GM12892 (cell line): ENCODE results near the gene SUZ12.
A peak's percentile ranks its signal among the peaks of the same experiment; 100 is the strongest.
"Not testable (repeated sequence)": the region's sequence is repeated elsewhere in the genome, so short reads cannot be mapped to it uniquely, and the experiment has no call there.

Source experiments
- DNase-seq: peaks from one replicate; pipeline ENCODE4 v3.0.0; 2011; ENCODE audit not compliant: insufficient read length
- FAIRE-seq: peaks from 2 replicates; lab custom pipeline; 2011; peaks lifted over from hg19 to GRCh38; lab: Jason Lieb, UNC
- POLR2A ChIP-seq: IDR thresholded peaks from 2 replicates; pipeline ENCODE4 v1.6.1; 2011; ENCODE audit warnings: low read depth, low read length, control low read depth
- POLR2AphosphoS5 ChIP-seq: IDR thresholded peaks from 2 replicates; pipeline ENCODE4 v1.6.1; 2011; ENCODE audit warnings: low read depth, low read length, control low read depth
- TAF1 ChIP-seq: IDR thresholded peaks from 2 replicates; pipeline ENCODE4 v1.6.1; 2011; ENCODE audit warnings: low read depth, mild to moderate bottlenecking, control low read depth, low read length, borderline replicate concordance

Gene SUZ12

GRCh38 chr17:31918701-31919128 lies 18.1 kb upstream of the SUZ12 start:
- DNase-seq (no peak), FAIRE-seq (no peak)
- TF ChIP-seq POLR2A = no peak
- no peak for TF ChIP-seq TAF1
- no peak for TF ChIP-seq POLR2AphosphoS5

DNA sequence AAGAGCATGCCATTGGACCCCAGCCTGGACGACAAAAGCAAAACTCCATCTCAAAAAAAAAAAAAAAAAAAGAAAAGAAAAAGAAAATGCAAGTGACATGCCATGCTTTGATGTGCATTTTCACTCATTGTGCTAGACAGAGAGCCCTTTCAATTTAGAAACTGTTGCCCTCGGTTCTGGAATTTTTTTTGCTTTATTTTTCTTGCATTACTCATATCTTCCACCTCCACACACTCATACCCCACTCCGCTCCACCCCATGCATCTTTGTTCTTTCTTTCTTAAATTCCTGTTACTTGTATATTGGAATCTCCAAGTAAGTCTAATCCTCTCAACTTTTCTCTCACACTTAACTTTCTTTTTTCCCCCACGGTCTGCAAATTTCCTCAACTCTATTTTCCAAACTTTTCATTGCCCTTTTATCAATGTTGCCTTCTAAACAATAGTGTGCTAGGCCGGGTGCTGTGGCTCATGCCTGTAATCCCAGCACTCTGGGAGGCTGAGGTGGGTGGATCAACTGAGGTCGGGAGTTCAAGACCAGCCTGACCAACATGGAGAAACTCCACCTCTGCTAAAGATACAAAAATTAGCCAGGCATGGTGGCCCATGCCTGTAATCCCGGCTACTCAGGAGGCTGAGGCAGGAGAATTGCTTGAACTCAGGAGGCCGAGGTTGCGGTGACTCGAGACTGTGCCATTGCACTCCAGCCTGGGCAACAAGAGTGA lies 16.8 kb upstream of the SUZ12 start:
- no peak for FAIRE-seq
- TF ChIP-seq POLR2A (no peak), TAF1 (no peak), POLR2AphosphoS5 (no peak)
- no peak for DNase-seq

GRCh38 chr17:31926100-31926729 lies 10.6 kb upstream of the SUZ12 start:
- no peak for TF ChIP-seq POLR2A
- no peak for TF ChIP-seq POLR2AphosphoS5
- TF ChIP-seq TAF1 = no peak
- DNase-seq = no peak
- FAIRE-seq = no peak

- no peak for TF ChIP-seq TAF1
- no peak for TF ChIP-seq POLR2A
- no peak for TF ChIP-seq POLR2AphosphoS5
- FAIRE-seq = no peak
- DNase-seq = no peak
Measured at GRCh38 chr17:31931756-31932155, 5.1 kb upstream of the SUZ12 start.

DNA sequence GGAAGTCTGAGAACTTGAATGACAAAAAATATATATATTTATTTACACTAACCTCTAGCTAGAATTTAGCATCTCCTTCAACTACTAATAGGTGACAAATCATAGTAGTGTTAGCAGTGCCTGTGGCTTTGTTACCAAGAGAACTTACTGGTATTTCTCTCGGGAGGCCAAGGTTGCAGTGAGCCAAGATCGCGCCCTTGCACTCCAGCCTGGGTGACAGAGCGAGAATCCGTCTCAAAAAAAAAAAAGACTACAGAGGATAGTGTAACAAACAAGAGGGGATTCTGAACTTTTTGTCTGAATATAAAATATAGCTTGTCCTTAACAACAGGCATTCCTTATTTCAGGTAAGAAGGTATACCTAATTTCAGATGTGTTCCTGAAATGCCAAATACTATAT lies 1.3 kb upstream of the SUZ12 start:
- TF ChIP-seq POLR2AphosphoS5 = no peak
- FAIRE-seq = peak; percentile 5
- no peak for DNase-seq

DNA sequence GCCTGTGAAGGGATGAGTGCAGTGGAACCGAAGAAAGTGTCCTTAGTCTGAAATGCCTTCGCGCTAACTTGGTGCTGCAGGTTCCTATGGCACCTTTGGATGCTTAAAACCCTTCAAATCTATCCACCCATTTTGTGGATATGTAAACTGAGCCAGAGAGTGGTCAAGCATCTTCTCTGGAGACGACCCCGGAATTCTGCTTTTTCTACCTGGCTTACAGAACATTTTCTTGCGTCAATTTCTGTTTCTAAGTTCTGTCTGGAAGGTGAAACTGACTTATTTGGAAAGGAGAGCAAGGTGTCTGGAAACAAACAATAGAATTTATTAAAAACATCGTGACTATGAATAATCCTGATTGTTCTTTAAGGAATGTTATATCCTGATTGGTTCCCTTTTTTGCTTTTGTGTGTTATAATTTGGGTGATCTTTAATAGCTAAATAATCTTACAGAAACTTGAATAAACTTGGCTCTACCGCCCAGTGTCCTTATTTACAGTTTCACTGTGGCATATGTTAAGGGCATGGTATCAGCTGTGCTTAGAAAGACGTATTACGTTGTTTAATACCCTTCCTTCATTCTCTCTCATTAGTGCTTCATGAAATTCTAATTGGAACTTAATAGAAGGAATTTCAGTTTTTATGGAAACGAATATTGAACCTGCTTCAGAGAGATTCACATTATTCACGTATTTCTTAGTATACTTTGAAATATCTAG lies 1.3 kb downstream of the SUZ12 start:
- FAIRE-seq = peak; percentile 95
- not testable (repeated sequence) for DNase-seq

DNA sequence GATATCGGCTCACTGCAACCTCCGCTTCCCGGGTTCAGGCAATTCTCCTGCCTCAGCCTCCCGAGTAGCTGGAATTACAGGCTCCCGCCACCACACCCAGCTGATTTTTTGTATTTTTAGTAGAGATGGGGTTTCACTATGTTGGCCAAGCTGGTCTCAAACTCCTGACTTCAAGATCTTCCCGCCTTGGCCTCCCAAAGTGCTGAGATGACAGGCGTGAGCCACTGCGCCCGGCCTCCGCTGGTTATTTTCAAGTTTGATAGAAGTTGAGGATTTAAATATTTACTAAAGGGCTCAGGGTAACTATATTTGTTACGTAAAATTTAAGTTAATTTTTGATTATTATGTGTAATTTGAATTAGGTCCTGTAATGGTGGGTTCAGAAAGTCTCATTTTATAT lies 5.1 kb downstream of the SUZ12 start:
- FAIRE-seq, DNase-seq: not testable (repeated sequence)

- not testable (repeated sequence) for DNase-seq, FAIRE-seq
Measured at GRCh38 chr17:31942396-31942795, 5.6 kb downstream of the SUZ12 start.

- FAIRE-seq, DNase-seq: not testable (repeated sequence)
Measured at GRCh38 chr17:31951953-31952352, 15.1 kb downstream of the SUZ12 start.

GRCh38 chr17:31964131-31964530 lies 27.3 kb downstream of the SUZ12 start:
- not testable (repeated sequence) for FAIRE-seq, DNase-seq

DNA sequence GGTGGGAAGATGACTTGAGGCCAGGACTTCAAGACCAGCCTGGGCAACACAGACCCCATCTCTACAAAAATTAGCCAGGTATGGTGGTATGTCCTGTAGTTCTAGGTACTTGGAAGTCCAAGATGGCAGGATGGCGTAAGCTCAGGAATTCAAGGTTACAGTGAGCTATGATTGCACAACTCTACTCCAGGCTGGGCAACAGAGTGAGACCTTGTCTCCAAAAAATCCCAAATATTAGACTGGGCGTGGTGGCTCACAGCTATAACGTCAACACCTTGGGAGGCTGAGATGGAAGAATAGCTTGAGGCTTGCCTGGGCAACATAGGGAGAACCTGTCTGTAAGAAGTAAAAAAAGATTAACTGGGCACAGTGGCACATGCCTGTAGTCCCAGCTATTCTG lies 30.8 kb downstream of the SUZ12 start:
- DNase-seq (no peak), FAIRE-seq (no peak)
- TF ChIP-seq POLR2A (no peak), POLR2AphosphoS5 (no peak), TAF1 (no peak)

- FAIRE-seq, DNase-seq: not testable (repeated sequence)
Measured at GRCh38 chr17:31970416-31970815, 33.6 kb downstream of the SUZ12 start.

GRCh38 chr17:31974269-31975071 lies 37.7 kb downstream of the SUZ12 start:
- DNase-seq, FAIRE-seq: not testable (repeated sequence)

DNA sequence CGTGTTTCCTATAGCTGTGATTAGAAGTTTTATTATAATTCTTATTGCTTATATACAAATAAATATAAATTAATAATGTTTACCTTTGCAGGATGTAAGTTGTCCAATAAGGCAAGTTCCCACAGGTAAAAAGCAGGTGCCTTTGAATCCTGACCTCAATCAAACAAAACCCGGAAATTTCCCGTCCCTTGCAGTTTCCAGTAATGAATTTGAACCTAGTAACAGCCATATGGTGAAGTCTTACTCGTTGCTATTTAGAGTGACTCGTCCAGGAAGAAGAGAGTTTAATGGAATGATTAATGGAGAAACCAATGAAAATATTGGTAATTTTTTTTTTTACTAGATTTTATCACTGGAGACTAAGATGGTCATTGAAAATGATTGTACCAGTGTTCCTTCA lies 38.6 kb downstream of the SUZ12 start:
- not testable (repeated sequence) for FAIRE-seq

GRCh38 chr17:31991821-31992220 lies 55.0 kb downstream of the SUZ12 start:
- FAIRE-seq, DNase-seq: not testable (repeated sequence)

More for the DNA sequence above, 38.6 kb downstream of the SUZ12 start:
- DNase-seq = not testable (repeated sequence)
